Measurements from ENCODE around the gene ZNF536. TPM values are rescaled to one million over a fixed set of nuclear protein-coding genes. Genes with fewer than 3 reads are reported as not detected.
"Not testable (repeated sequence)": the region's sequence is repeated elsewhere in the genome, so short reads cannot be mapped to it uniquely, and the experiment has no call there.

The ZNF536 gene
- total RNA-seq, 3 donors from 2014 or later: 1.3 to 7.3 (median 1.3) TPM

DNA sequence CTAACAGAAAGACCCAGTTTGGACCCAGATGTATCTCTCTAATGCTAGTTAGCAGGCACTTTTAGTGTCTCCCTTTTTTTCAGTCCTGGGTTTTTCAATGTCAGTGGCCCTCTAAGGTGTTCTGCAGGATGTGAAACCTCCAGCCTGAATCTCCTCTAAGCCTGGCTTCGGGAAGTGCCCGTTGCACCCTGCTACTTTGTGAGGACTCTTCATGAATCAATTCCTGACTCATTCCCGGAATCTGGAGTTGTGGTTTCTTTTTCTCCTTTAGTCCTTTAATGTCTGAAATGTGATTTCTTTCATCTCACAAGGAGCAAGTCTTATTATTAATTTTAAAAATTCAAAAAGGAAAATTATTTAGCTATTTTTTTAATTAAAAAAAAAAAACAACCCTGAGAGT, 116.0 kb downstream of the ZNF536 start:
- Histone ChIP-seq H3K4me1 (ENCODE audit: low read depth) (no peaks in the 10 kb centered on the region), H3K36me3 (ENCODE audit: low read depth) (no peaks in the 10 kb centered on the region), H3K9me3 (no peaks in the 10 kb centered on the region), H3K4me3 (no peak overlapping the region)
- intact Hi-C loops (cut with DNase I, micrococcal nuclease): no loop called here
- no peak for ATAC-seq
- TF ChIP-seq, protein P1, sequence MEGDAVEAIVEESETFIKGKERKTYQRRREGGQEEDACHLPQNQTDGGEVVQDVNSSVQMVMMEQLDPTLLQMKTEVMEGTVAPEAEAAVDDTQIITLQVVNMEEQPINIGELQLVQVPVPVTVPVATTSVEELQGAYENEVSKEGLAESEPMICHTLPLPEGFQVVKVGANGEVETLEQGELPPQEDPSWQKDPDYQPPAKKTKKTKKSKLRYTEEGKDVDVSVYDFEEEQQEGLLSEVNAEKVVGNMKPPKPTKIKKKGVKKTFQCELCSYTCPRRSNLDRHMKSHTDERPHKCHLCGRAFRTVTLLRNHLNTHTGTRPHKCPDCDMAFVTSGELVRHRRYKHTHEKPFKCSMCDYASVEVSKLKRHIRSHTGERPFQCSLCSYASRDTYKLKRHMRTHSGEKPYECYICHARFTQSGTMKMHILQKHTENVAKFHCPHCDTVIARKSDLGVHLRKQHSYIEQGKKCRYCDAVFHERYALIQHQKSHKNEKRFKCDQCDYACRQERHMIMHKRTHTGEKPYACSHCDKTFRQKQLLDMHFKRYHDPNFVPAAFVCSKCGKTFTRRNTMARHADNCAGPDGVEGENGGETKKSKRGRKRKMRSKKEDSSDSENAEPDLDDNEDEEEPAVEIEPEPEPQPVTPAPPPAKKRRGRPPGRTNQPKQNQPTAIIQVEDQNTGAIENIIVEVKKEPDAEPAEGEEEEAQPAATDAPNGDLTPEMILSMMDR (IDR thresholded peaks at IDR 0.05): no peak
- no peak for DNase-seq

- intact Hi-C loops (cut with DNase I, micrococcal nuclease): no loop called here
Measured at GRCh38 chr19:30490760-30491159, 118.6 kb downstream of the ZNF536 start.

DNA sequence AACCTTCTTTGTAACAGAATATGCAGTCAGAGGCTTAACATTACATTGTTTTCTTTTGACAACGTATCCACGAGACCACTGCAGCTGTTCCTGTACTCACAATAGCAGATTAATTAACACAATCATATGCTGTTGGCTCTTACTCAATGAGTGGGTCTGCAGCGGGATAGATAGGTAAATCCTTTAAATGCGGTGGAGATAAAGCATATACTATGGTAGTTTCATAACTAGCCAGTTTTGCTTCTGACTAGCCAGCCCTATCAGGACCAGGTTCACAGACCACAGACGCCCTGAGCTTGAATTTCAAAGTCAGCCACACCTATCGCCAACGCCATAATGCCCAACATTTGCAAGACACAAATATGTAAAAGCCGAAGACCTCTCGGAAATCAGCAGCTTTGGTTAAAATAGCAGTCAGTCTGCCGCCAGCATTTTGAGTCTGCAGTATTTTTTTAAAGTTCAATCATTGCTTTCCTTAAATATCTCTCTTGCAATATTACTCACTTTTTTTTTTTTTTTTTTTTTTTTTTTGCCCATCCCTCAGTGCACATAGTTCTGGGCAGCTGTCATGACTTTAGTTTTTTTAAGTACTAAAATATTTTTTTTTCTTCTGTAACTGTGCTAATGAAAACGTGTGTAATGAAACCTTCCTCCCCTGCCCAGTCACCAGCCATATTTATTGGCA, 120.5 kb downstream of the ZNF536 start:
- no peak overlapping the region for H3K4me3 ChIP-seq
- DNase-seq: no peak
- TF ChIP-seq, protein P1 (IDR thresholded peaks at IDR 0.05): no peak
- no peaks in the 10 kb centered on the region for H3K36me3 ChIP-seq (ENCODE audit: low read depth)
- ATAC-seq: no peak
- H3K9me3 ChIP-seq: no peaks in the 10 kb centered on the region
- intact Hi-C loops (cut with DNase I, micrococcal nuclease): no loop called here
- H3K4me1 ChIP-seq (ENCODE audit: low read depth): no peaks in the 10 kb centered on the region

More at GRCh38 chr19:30490760-30491159, 118.6 kb downstream of the ZNF536 start:
- ATAC-seq (no peak), DNase-seq (no peak)
- Histone ChIP-seq H3K9me3 (no peaks in the 10 kb centered on the region), H3K4me1 (ENCODE audit: low read depth) (no peaks in the 10 kb centered on the region), H3K4me3 (no peak overlapping the region), H3K36me3 (ENCODE audit: low read depth) (no peaks in the 10 kb centered on the region)
- TF ChIP-seq, protein P1 (IDR thresholded peaks at IDR 0.05): no peak

GRCh38 chr19:30497034-30497433, 124.8 kb downstream of the ZNF536 start:
- Histone ChIP-seq H3K9me3 (no peaks in the 10 kb centered on the region), H3K4me3 (no peak overlapping the region), H3K36me3 (ENCODE audit: low read depth) (no peaks in the 10 kb centered on the region), H3K4me1 (ENCODE audit: low read depth) (no peaks in the 10 kb centered on the region)
- intact Hi-C loops (cut with DNase I, micrococcal nuclease): no loop called here
- TF ChIP-seq, protein P1 (IDR thresholded peaks at IDR 0.05): no peak
- ATAC-seq (no peak), DNase-seq (no peak)

GRCh38 chr19:30498085-30498484, 125.9 kb downstream of the ZNF536 start:
- intact Hi-C loops (cut with DNase I, micrococcal nuclease); H3K36me3 ChIP-seq (ENCODE audit: low read depth); H3K4me3 ChIP-seq; H3K4me1 ChIP-seq (ENCODE audit: low read depth); ATAC-seq; DNase-seq; H3K9me3 ChIP-seq: not testable (repeated sequence)

- Histone ChIP-seq H3K4me1 (ENCODE audit: low read depth) (no peaks in the 10 kb centered on the region), H3K36me3 (ENCODE audit: low read depth) (no peaks in the 10 kb centered on the region), H3K4me3 (no peak overlapping the region), H3K9me3 (no peaks in the 10 kb centered on the region)
- DNase-seq (no peak), ATAC-seq (no peak)
- intact Hi-C loops (cut with DNase I, micrococcal nuclease): no loop called here
- TF ChIP-seq, protein P1 (IDR thresholded peaks at IDR 0.05): no peak
Measured at GRCh38 chr19:30498707-30499106, 126.5 kb downstream of the ZNF536 start.

Data from mucosa of descending colon (tissue), 3 donors.